GM19238 (cell line): ENCODE data around the gene NMNAT2.

Experiments
- DNase-seq: peaks from one replicate; pipeline ENCODE4 v3.0.0; 2011; ENCODE audit warnings: low spot score; ENCODE audit not compliant: insufficient read length

Gene NMNAT2

GRCh38 chr1:183239793-183240525 is 178.2 kb downstream of the NMNAT2 start:
- no peak for DNase-seq

- DNase-seq: no peak
Measured at GRCh38 chr1:183239220-183239742, 178.9 kb downstream of the NMNAT2 start.

GRCh38 chr1:183238071-183238470 is 180.1 kb downstream of the NMNAT2 start:
- no peak for DNase-seq

- no peak for DNase-seq
Measured at GRCh38 chr1:183237046-183237445, 181.1 kb downstream of the NMNAT2 start.

- no peak for DNase-seq
Measured at GRCh38 chr1:183236158-183236725, 181.9 kb downstream of the NMNAT2 start.

- no peak for DNase-seq
Measured at GRCh38 chr1:183235503-183235902, 182.7 kb downstream of the NMNAT2 start.

GRCh38 chr1:183234660-183235476 is 183.3 kb downstream of the NMNAT2 start:
- DNase-seq: no peak

GRCh38 chr1:183233113-183233512 is 185.1 kb downstream of the NMNAT2 start:
- no peak for DNase-seq

- DNase-seq: no peak
Measured at GRCh38 chr1:183231545-183231944, 186.6 kb downstream of the NMNAT2 start.

GRCh38 chr1:183230413-183230812 is 187.8 kb downstream of the NMNAT2 start:
- DNase-seq: no peak

- no peak for DNase-seq
Measured at GRCh38 chr1:183228347-183229220, 189.6 kb downstream of the NMNAT2 start.

- DNase-seq: peak; percentile 45
Measured at GRCh38 chr1:183227422-183228346, 190.5 kb downstream of the NMNAT2 start.

GRCh38 chr1:183226963-183227362 is 191.2 kb downstream of the NMNAT2 start:
- no peak for DNase-seq

GRCh38 chr1:183226361-183226760 is 191.8 kb downstream of the NMNAT2 start:
- no peak for DNase-seq

GRCh38 chr1:183223467-183223866 is 194.7 kb downstream of the NMNAT2 start:
- no peak for DNase-seq

GRCh38 chr1:183222909-183223308 is 195.3 kb downstream of the NMNAT2 start:
- DNase-seq: no peak

GRCh38 chr1:183219616-183220009 is 198.6 kb downstream of the NMNAT2 start:
- no peak for DNase-seq

GRCh38 chr1:183218971-183219615 is 199.1 kb downstream of the NMNAT2 start:
- no peak for DNase-seq

GRCh38 chr1:183218027-183218618 is 200.1 kb downstream of the NMNAT2 start:
- DNase-seq: no peak
